HG03095 (cell line): ENCODE data around the gene DNAH8.
"Not testable (repeated sequence)": the region's sequence is repeated elsewhere in the genome, so short reads cannot be mapped to it uniquely, and the experiment has no call there.

Experiments used
- ATAC-seq: cut with Tn5 transposase; IDR thresholded peaks from one replicate; pipeline ENCODE4 v1.9.1; 2021; ENCODE audit warnings: moderate library complexity; ENCODE audit not compliant: unreplicated experiment

Gene DNAH8

GRCh38 chr6:38836585-38836984 lies 121.5 kb downstream of the DNAH8 start:
- no peak for ATAC-seq

- no peak for ATAC-seq
These were observed 122.0 kb downstream of the DNAH8 start for GRCh38 chr6:38837101-38837500.

- no peak for ATAC-seq
These were observed 128.7 kb downstream of the DNAH8 start for GRCh38 chr6:38843798-38844197.

GRCh38 chr6:38845931-38846330 lies 130.8 kb downstream of the DNAH8 start:
- no peak for ATAC-seq

- ATAC-seq, result no peak
These were observed 131.2 kb downstream of the DNAH8 start for GRCh38 chr6:38846361-38846760.

GRCh38 chr6:38846844-38847243 lies 131.7 kb downstream of the DNAH8 start:
- ATAC-seq, result no peak

DNA sequence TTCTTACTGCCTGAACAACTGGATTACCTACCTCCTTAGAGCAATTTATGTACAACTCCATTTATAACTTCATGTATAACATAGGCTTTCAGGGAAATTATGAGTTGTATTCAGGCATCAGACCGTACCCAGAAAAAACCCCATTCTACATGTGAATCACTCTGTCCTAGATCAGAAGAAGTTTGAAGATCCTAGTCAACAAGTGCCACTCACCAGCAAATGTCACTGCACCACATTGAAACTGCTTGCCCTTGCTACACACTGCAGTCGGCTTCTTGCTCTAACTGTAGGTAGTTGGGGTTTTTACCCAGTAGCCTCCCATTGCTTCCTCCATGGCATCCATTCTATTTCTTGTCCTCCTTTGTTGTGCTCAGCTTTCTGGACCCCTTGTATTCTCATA lies 132.4 kb downstream of the DNAH8 start:
- no peak for ATAC-seq

DNA sequence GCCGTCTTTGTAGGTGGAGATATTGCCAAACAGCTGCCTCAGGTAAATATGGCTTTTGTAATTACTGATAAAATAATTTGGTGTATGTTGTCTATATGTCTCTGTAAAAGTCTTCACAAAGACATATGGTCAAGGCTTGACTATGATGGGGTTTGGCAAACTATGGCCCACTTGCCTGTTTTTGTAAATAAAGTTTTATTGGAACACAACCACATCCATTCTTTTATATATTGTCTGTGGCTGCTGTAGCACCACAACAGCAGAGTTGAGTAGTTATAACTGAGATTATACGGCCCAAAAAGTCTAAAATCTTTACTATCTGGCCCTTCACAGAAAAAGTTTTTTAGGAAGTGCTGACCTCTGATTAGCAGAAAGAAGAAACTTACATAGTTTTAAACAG lies 133.6 kb downstream of the DNAH8 start:
- no peak for ATAC-seq

GRCh38 chr6:38852215-38852614 lies 137.1 kb downstream of the DNAH8 start:
- no peak for ATAC-seq

- no peak for ATAC-seq
These were observed 138.1 kb downstream of the DNAH8 start for GRCh38 chr6:38853236-38853635.

DNA sequence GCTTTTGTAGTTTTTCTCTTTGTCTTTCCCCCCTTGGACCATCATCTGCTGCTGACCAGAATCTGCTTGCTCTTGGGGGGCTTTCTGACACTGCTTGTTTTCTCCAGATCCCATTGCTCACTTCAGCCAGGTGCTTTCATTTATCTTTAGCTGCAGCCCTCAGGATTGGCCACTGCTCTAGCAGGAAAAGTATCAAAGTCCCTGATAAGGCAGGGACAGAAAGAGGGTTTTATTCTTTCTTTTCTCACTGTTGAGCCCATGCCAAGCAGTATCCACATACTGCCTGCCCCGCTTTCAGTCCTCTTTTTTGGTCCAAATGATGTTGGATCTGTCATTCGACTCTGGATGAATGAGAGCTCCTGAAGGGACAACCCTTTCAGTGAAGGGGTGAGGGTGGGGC lies 141.4 kb downstream of the DNAH8 start:
- no peak for ATAC-seq

- ATAC-seq, result no peak
These were observed 142.7 kb downstream of the DNAH8 start for GRCh38 chr6:38857815-38858214.

GRCh38 chr6:38860041-38860440 lies 144.9 kb downstream of the DNAH8 start:
- ATAC-seq, result no peak

DNA sequence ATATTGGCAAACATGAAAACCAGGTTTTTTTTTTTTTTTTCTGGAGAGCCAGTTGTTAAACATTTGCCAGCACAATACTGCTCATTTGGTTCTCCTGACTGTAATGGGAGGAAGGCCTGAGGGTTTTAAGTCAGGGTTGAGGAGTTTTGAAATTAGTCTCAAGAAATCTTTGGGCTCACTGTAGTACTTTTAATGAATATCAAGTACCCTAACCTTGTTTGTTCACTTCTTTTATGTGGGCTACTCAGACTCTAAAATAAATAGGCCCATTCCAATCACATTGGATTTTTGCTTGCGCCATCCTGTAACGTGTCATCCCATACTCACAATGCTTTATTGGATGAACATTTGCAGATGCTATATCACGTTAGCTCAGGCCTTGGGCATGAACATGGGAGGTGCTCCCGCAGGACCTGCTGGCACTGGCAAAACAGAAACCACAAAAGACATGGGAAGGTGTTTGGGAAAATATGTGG lies 146.9 kb downstream of the DNAH8 start:
- ATAC-seq, result no peak

DNA sequence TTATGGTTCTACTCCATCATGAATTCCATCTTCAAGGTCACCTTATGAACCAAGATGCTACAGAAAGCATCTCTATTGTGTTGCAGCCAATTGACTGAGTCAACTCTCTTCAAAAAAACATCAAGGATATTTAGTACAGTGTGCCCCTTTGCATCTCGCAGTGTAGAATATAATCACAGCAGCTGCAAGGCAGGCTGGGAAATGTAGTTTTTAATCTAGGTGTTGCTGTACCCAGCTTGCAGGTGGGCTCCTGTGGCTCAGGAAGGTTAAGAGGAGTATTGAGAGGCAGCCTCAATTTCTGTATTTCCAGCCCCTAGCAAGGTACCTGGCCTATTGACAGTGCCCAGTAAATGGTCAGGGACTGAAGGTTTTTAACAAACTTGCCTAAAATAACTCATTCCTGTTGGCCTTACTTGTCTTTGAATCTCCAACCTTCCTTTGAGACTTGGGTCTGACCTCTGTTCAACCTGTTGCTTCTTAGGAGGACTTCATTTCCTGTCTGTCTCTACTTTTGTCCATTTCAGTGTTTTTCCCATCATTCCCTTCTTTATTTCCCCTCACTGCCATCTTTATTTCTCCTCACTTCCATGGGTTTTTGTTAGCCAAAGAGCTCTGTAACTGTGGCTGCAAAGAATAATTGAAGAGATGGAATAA lies 150.5 kb downstream of the DNAH8 start:
- ATAC-seq, result no peak

DNA sequence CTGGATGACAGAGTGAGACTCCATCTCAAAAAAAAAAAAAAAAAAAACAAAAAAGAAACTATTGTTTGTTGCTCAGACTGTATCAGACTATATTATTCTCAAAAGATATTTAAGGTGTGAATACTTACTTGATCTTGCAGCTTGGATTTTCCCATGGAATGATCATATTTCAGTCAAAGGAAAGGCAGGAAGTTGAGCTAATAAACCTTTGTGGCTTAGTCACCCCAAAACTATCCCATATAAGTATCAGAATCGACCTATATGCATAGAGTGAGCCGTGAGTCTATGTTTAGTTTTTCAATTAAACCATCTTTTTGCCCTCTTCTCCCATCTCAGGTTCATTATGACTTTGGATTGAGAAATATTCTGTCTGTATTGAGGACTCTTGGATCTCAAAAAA lies 152.6 kb downstream of the DNAH8 start:
- no peak for ATAC-seq

- ATAC-seq, result no peak
These were observed 156.8 kb downstream of the DNAH8 start for GRCh38 chr6:38871741-38872568.

GRCh38 chr6:38873001-38873400 lies 157.9 kb downstream of the DNAH8 start:
- no peak for ATAC-seq

DNA sequence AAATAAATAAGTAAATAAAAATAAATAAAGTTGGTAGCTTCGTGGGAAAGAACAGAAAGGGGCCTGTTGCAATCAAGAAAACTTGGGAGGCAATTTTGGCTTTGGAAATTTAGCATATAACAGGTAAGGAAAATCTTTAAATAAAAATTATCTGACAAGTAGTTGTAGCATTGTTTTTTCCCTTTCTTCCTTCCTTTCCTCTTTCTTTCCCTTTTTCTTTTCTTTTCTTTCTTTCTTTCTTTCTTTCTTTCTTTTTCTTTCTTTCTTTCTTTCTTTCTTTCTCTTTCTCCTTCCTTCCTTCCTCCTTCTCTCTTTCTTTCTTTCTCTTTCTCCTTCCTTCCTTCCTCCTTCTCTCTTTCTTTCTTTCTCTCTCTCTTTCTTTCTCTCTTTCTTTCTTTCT lies 158.7 kb downstream of the DNAH8 start:
- ATAC-seq, result not testable (repeated sequence)

DNA sequence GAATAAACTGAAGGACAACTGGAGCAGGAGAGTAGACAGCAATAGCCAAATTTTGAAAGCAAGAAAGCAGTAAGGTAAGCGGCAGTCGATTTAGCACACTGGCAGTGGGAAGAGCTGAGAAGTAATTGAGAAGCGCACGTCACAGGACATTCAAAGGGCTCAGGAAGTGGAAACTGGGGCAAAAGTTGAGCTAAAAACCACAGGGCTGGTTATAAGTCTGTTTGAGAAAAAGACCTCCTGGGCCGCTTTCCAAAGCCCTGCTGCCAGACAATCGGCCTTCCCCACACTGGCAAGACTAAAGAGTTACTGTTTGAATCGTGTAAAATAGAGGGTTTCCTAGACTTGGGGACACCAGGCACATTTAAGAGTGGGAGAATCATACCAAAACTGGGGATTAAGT lies 161.4 kb downstream of the DNAH8 start:
- ATAC-seq, result no peak

- ATAC-seq, result no peak
These were observed 162.6 kb downstream of the DNAH8 start for GRCh38 chr6:38877721-38878120.

GRCh38 chr6:38882157-38882556 lies 167.0 kb downstream of the DNAH8 start:
- no peak for ATAC-seq
